Muscle of leg (tissue), 11 donors: ENCODE data around the gene NCOA4. TPM values are rescaled to one million over a fixed set of nuclear protein-coding genes. Genes with fewer than 3 reads are reported as not detected.

Experiments used
- DNase-seq: peaks from one replicate; pipeline ENCODE4 v3.0.0; 2013
- H3K27ac ChIP-seq: one replicate; pipeline ENCODE4 v1.5.1; 2013; ENCODE audit warnings: mild to moderate bottlenecking, low read length, control low read depth
- H3K27me3 ChIP-seq: one replicate; pipeline ENCODE4 v1.6.1; 2013; ENCODE audit warnings: low read length; ENCODE audit not compliant: control insufficient read depth, insufficient read depth
- H3K36me3 ChIP-seq: one replicate; pipeline ENCODE4 v1.6.1; 2013; ENCODE audit warnings: low read length; ENCODE audit not compliant: control insufficient read depth, insufficient read depth
- H3K4me1 ChIP-seq: one replicate; pipeline ENCODE4 v1.6.1; 2013; ENCODE audit warnings: low read length; ENCODE audit not compliant: control insufficient read depth, insufficient read depth
- H3K4me3 ChIP-seq: one replicate; pipeline ENCODE4 v1.5.1; 2013; ENCODE audit warnings: low read length, control low read depth
- H3K9me3 ChIP-seq: replicated peaks from 2 replicates; pipeline ENCODE4 v1.6.1; 2013; ENCODE audit warnings: low read depth, low read length; ENCODE audit not compliant: control insufficient read depth
- WGBS: methylation state at CpG from one replicate; pipeline ENCODE4 v1.1.5; 2013; ENCODE audit warnings: missing lambda C conversion rate; ENCODE audit not compliant: insufficient coverage; 5-methylcytosine and 5-hydroxymethylcytosine counted together
- polyA plus RNA-seq, 8 donors: library from polyadenylated mRNA; unstranded; fragments of 120-200 nt; gene quantifications; one replicate each; pipeline versions ENCODE4 v1.2.1 to v1.2.3, GENCODE V29; 2013; ENCODE audit warnings: inconsistent platforms in 1 of 8, low replicate concordance in 1 of 8; ENCODE audit not compliant: insufficient read length in 8 of 8, insufficient read depth in 1 of 8
- total RNA-seq: library from RNA; stranded (reverse); fragments of 120-200 nt; gene quantifications from one replicate; pipeline ENCODE4 v1.2.4, GENCODE V29; 2013

The NCOA4 gene
- total and polyA plus RNA-seq, 9 donors, result 95.3 to 135 (median 119) TPM

DNA sequence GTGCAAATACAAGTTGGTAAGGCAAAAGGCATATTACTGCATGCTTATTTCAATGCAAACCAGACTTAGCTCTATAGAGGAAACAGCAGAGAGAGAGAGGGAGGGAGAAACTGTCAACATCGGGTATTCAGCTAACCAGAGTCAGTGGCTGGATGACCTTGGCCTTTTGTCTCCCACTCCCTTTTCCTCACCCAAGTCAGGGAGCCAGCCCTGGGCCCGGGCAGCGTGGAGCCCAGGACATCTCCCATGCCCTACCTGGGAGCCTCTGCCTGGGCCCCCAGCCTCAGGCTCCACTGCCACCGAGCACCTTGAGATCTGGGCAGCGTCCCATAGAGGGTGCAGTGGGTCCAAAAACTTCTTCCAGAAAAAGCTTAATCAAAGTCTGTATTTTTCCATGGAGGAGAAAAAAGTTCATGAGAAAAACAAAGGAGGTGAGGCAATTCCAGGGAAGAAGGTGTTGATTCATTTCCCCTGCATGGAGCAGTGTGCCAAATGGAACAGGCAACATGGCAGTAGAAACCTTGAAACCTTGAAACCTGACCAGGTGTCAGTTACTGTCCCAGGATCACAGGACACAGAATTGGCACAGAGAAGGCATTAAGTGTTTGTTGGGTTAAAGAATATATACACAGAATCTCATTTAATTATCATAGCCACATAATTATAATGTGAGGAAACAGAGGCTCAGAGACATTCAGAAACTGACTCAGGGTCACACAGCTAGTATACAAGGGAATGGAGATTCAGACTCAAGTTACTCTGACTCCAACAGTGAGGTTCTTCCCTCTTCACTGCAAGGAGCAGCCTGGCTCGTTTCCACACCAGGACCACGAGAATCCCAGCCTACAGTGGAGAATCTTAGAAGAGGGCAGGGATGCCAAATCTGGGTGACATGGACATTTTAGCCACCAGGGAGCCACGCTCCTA is 5.8 kb upstream of the NCOA4 start:
- WGBS, result 68% methylated on average over 4 of the region's 8 CpGs
- Histone ChIP-seq H3K4me1 (no peaks in the 10 kb centered on the region), H3K4me3 (no peak overlapping the region), H3K36me3 (no peaks in the 10 kb centered on the region), H3K9me3 (no peaks in the 10 kb centered on the region), H3K27me3 (no peaks in the 10 kb centered on the region), H3K27ac (no peak overlapping the region)
- no peak for DNase-seq

DNA sequence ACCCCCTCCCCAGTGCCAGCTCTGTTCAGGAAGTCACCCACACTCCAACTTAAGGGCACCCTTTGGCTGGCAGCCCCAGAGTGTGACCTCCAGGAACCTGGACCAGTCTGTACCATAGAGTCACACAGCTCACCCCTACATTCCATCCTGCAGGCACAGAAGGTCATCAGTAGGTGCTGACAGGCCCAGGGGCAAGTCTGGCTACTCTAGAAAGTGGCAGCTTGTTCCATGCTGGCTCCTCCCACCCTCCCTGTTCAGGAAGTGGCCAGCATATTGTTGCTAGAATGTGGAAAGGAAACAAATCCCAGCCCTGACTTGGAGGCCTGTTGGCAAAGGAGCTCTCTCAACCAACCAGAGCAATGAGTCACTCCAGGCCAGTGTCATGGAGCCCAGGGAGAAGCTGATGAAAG is 3.2 kb upstream of the NCOA4 start:
- H3K36me3 ChIP-seq, result no peaks in the 10 kb centered on the region
- H3K9me3 ChIP-seq, result no peaks in the 10 kb centered on the region
- DNase-seq, result no peak
- H3K27me3 ChIP-seq, result no peaks in the 10 kb centered on the region
- peaks cover 8% of the 10 kb centered on the region for H3K4me1 ChIP-seq
- no peak overlapping the region for H3K4me3 ChIP-seq
- H3K27ac ChIP-seq, result no peak overlapping the region

DNA sequence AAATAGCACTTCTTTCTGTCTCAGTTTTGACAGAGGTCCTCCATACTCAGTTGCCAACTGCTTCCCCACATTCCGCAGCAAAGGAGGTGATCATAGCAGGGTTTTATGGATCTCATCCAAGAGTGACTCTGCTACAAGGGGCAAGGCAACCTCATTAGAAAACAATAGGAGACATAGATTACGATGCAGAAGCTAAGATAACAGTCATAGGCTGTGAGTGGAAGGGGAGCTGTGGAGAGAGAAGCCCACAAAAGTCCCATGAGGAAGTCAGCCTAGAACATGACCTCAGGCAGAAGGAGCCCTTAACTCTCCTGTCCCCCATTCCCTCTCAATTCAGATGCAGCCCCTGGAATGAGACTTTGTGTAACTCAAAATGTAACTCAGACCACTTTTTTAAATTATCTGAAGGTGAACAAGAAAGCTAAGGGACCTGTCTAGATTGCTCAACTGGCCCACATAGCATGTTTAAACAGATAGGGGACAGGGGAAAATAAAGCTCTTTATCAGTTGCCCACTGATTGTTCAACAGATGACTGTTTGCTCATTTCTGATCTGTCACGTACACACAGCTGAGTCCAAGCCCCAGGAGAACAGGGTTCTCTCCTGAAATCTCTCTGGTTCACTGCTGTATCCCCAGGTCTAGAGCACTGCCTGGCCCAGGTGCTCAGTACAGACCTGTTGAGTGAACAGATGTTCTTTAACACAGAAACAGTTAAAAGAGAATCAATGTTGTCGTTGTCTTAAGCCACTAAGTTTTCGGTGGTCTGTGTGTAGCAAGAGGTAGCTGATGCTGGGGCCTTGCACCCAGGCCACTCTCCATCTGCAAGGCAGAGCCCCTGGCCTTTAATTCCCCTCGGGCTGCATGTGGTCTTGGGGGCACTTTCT is 1.5 kb upstream of the NCOA4 start:
- Histone ChIP-seq H3K4me3 (no peak overlapping the region), H3K27ac (no peak overlapping the region), H3K9me3 (no peaks in the 10 kb centered on the region), H3K36me3 (peaks cover 2% of the 10 kb centered on the region), H3K27me3 (no peaks in the 10 kb centered on the region), H3K4me1 (peaks cover 8% of the 10 kb centered on the region)
- WGBS, result 79% methylated on average over 3 of the region's 6 CpGs
- no peak for DNase-seq

DNA sequence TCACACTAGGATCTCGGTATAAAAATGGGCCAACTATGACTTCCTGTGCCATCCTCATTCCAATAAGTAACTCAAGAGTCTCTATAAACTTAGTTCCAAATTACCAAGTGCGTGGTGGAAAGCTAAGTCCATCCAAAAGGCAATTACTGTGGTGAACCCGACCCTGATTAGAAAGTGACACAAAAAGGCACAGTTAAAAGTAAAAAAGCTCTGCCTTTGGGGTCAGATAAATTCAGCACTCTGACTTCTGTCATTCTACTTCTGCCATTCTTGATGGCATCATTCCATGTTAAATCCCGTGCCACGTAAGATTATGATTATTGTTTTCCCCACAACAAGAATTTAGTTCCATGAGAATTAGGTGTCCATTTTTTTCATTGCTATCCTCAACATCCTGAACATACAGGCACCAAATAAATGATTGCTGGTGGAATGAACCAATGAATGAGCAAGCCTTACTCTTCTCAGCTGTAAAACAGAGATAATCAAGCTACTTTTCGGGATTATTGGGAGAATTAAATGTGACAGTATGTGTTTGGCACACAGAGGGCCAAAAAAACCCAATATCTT is 877 bp downstream of the NCOA4 start:
- H3K4me3 ChIP-seq, result peak overlapping the region; percentile 98
- WGBS, result 44% methylated on average over 2 of the region's 6 CpGs
- H3K27me3 ChIP-seq, result no peaks in the 10 kb centered on the region
- H3K27ac ChIP-seq, result peak overlapping the region; percentile 92
- no peak for DNase-seq
- no peaks in the 10 kb centered on the region for H3K9me3 ChIP-seq
- H3K4me1 ChIP-seq, result peaks cover 15% of the 10 kb centered on the region
- peaks cover 2% of the 10 kb centered on the region for H3K36me3 ChIP-seq

DNA sequence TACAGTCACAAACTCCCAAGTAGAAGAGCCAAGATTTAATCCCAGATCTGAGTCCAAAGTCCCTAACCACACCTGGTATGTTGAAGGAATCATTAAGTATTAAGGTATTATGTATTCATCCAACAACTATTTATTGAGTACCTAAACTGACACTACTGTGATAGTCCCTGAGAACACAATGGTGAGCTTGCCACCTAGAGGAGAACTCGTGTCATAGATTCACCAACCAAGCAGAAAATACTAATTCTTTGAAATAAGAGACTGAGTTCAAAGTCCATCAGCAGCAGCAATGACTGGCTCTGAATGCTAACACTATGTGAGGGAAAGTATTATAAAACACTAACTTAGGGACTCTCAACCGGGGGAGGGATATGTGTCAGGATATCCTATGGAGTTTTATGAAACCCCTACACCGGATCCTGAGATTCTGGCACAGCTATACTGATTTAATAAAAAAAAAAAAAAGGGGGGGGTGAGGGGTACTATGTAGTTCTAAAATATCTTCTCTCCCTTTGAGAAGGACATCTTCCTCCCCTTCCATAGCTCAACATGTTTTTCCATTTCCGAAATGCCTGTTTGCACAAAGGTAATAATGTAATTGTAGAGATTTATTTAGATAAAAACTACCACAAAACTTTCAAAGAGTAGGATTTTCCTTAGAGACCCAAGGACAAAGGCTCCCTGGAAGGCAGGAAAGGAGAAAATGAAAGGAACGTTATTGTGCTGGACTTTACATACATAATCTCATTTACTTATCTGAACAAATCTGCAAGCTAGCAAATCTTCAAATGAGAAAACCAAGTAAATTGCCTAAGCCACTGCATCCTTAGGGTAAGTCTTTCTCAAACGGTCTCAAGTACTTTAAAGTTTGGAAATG is 1.6 kb downstream of the NCOA4 start:
- Histone ChIP-seq H3K4me1 (peaks cover 15% of the 10 kb centered on the region), H3K9me3 (no peaks in the 10 kb centered on the region), H3K36me3 (peaks cover 2% of the 10 kb centered on the region), H3K4me3 (peak overlapping the region; percentile 98), H3K27ac (no peak overlapping the region), H3K27me3 (no peaks in the 10 kb centered on the region)
- DNase-seq, result peak; percentile 51
- no CpG with 5 or more reads among the region's 6 CpGs for WGBS

DNA sequence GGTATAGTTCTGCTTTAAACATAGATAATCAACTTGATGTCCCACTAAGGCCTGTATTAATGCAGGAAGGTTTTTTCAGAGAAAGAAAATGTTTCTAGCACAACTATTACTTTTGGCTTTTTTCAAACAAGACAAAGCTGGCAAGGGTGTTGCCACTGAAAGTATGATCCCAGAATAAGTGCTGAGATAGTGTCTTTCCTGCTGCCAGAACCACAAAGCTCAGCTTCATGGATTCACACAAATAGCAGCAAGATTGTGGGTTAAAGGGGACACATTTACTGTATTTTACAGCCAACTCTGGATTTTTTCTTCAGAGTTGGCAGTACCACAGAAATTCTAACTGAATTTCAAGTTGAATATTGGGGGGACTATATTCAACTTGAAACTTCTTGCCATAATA is 4.3 kb downstream of the NCOA4 start:
- H3K4me1 ChIP-seq, result peaks cover 15% of the 10 kb centered on the region
- DNase-seq, result no peak
- H3K4me3 ChIP-seq, result no peak overlapping the region

DNA sequence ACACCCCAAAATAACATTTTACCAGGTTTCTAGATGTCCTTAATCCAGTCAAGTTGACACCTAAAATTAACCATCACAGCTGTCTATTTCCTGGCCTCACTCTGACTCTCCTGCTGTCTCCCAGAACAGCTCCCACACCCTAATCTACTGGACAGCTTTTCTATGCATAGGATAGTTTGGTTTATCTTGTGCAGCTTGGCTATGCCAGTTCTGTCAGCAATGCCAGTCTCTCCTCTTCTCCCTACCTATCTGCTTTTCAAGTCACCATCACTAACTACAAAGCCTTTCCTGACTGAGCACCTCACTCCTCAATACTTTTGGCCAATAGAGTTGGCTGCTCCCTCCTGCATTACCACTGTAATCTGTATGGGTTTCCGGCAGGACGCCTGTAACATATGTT is 5.0 kb downstream of the NCOA4 start:
- no CpG with 5 or more reads among the region's 2 CpGs for WGBS
- Histone ChIP-seq H3K9me3 (no peaks in the 10 kb centered on the region), H3K27ac (no peak overlapping the region), H3K27me3 (no peaks in the 10 kb centered on the region), H3K4me3 (no peak overlapping the region), H3K4me1 (peaks cover 12% of the 10 kb centered on the region), H3K36me3 (peaks cover 2% of the 10 kb centered on the region)
- no peak for DNase-seq

More for the DNA sequence above, 4.3 kb downstream of the NCOA4 start:
- no peaks in the 10 kb centered on the region for H3K27me3 ChIP-seq
- no peaks in the 10 kb centered on the region for H3K9me3 ChIP-seq
- H3K27ac ChIP-seq, result no peak overlapping the region
- H3K36me3 ChIP-seq, result peaks cover 2% of the 10 kb centered on the region

DNA sequence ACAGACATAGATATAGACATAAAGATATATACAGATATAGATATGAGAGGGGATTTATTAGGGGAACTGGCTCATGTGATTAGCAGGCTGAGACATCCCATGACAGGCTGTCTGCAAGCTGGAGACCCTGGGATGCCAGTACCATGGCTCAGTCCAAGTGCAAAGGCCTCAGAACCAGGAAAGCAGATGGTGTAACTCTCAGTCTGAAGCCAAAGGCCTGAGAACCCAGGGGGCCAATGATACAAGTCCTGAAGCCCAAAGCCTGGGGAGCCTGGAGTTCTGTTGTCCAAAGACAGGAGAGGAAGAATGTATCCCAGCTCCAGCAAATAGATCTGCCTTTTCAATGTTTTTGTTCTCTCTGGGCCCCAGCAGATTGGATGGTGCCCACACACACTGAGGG is 5.5 kb downstream of the NCOA4 start:
- H3K9me3 ChIP-seq, result no peaks in the 10 kb centered on the region
- DNase-seq, result no peak
- H3K36me3 ChIP-seq, result peaks cover 2% of the 10 kb centered on the region
- H3K27me3 ChIP-seq, result no peaks in the 10 kb centered on the region
- H3K4me3 ChIP-seq, result no peak overlapping the region
- H3K27ac ChIP-seq, result no peak overlapping the region
- H3K4me1 ChIP-seq, result peaks cover 14% of the 10 kb centered on the region

DNA sequence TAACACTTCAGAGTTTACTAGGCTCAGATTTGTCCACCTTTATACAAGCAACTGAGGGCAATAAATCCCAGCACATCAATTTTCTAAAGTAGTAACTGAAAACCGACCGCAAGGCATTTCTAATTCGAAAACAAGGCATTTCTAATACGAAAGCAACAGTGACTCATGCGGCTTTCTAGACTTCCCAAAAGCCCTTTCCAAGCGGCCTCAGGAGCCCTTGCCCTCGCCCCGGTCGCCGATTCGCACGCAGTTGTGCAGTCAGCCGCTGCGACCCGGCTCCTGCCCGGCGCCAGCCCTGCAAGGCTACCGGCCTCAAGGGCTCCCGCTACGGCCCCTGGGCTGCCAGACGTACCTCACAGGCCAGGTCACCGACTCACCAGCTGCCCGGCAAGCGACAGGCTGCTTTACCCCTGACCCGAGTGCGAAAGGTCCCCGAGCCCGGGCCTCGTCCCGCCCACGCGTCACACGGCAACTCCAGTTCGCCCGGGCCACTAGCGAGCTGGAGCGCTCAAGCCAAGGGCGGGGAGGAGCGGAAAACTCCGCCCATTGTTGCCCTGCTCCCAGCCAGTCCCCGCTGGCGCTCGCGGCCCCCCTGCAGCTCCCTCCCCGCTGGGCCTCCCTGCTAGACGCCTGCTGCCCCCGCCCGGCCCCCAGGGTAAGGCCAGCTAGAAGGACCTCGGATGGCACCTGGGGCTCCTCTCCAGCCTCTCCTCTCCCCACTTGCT is 7.3 kb downstream of the NCOA4 start:
- Histone ChIP-seq H3K27me3 (no peaks in the 10 kb centered on the region), H3K4me1 (peaks cover 10% of the 10 kb centered on the region), H3K9me3 (no peaks in the 10 kb centered on the region), H3K4me3 (peak overlapping the region; percentile 63), H3K36me3 (peaks cover 2% of the 10 kb centered on the region), H3K27ac (peak overlapping the region; percentile 62)
- DNase-seq, result peak; percentile 92
- WGBS, result 1% methylated on average over 46 of the region's 49 CpGs
